CD14-positive monocyte (primary cell): ENCODE data around the gene RPTOR. TPM values are rescaled to one million over a fixed set of nuclear protein-coding genes. Genes with fewer than 3 reads are reported as not detected.

ENCODE experiments used
- DNase-seq, 3 donors: peaks; one replicate each; pipeline ENCODE4 v3.0.0-alpha.2; 2011 to 2022
- H2AFZ ChIP-seq: 2 replicates; pipeline ENCODE4 v1.6.0; 2012; ENCODE audit warnings: mild to moderate bottlenecking, low read depth, low read length, inconsistent platforms; ENCODE audit not compliant: insufficient read depth, poor library complexity, severe bottlenecking
- H3K27ac ChIP-seq, 2 donors: 1 replicate in 1 of 2; 2 replicates in 1 of 2; pipeline ENCODE4 v1.5.1; 2012 to 2013; ENCODE audit warnings: low read length in 2 of 2, control low read depth in 1 of 2, inconsistent platforms in 1 of 2, low read depth in 1 of 2, mild to moderate bottlenecking in 1 of 2
- H3K27me3 ChIP-seq, 2 donors: one replicate each; pipeline versions ENCODE4 v1.6.0 to v1.6.1; 2011 to 2013; ENCODE audit warnings: low read length in 2 of 2; ENCODE audit not compliant: control insufficient read depth in 2 of 2, insufficient read depth in 2 of 2
- H3K36me3 ChIP-seq, 2 donors: replicated peaks in 1 of 2; 1 replicate in 1 of 2; 2 replicates in 1 of 2; pipeline versions ENCODE4 v1.5.1 to v1.6.1; 2012 to 2013; ENCODE audit warnings: low read length in 2 of 2, control low read depth in 1 of 2, inconsistent platforms in 1 of 2, mild to moderate bottlenecking in 1 of 2; ENCODE audit not compliant: insufficient read depth in 2 of 2, control insufficient read depth in 1 of 2
- H3K4me1 ChIP-seq, 2 donors: 1 replicate in 1 of 2; 2 replicates in 1 of 2; pipeline versions ENCODE4 v1.5.1 to v1.6.1; 2012 to 2013; ENCODE audit warnings: low read length in 2 of 2, control low read depth in 1 of 2, inconsistent platforms in 1 of 2, mild to moderate bottlenecking in 1 of 2, moderate library complexity in 1 of 2; ENCODE audit not compliant: insufficient read depth in 2 of 2, control insufficient read depth in 1 of 2
- H3K4me2 ChIP-seq: replicated peaks from 2 replicates; pipeline ENCODE3; 2012; ENCODE audit warnings: low read length, moderate library complexity, mild to moderate bottlenecking; ENCODE audit not compliant: poor library complexity, severe bottlenecking; ENCODE audit errors: extremely low read depth
- H3K4me3 ChIP-seq, 3 experiments: fragments of 200-600 bp in 1 of 3; sonication (generic) in 1 of 3; replicated peaks in 1 of 3; 1 replicate in 2 of 3; 2 replicates in 1 of 3; pipeline ENCODE4 v1.5.1; 2011 to 2013; ENCODE audit warnings: low read length in 3 of 3, mild to moderate bottlenecking in 3 of 3, control low read depth in 2 of 3, low read depth in 2 of 3, inconsistent platforms in 1 of 3, moderate library complexity in 1 of 3
- H3K79me2 ChIP-seq: 2 replicates; pipeline ENCODE4 v1.6.0; 2012; ENCODE audit warnings: mild to moderate bottlenecking, control low read depth, inconsistent platforms, low read length, moderate library complexity; ENCODE audit not compliant: insufficient read depth
- H3K9ac ChIP-seq: 2 replicates; pipeline ENCODE4 v1.6.0; 2017; ENCODE audit warnings: low read length, mild to moderate bottlenecking; ENCODE audit not compliant: insufficient read depth, poor library complexity, severe bottlenecking
- H3K9me3 ChIP-seq, 2 donors: replicated peaks in 1 of 2; 1 replicate in 1 of 2; 2 replicates in 1 of 2; pipeline versions ENCODE4 v1.5.1 to v1.6.1; 2012 to 2013; ENCODE audit warnings: low read length in 2 of 2, control low read depth in 1 of 2; ENCODE audit not compliant: control insufficient read depth in 1 of 2, insufficient read depth in 1 of 2
- H4K20me1 ChIP-seq: 2 replicates; pipeline ENCODE4 v1.6.0; 2012; ENCODE audit warnings: mild to moderate bottlenecking, low read length, control low read depth, moderate library complexity; ENCODE audit not compliant: insufficient read depth
- H3K27ac Mint-ChIP-seq, 7 donors: one replicate each; pipeline ENCODE4 v1.8.0; 2020; ENCODE audit warnings: mild to moderate bottlenecking in 7 of 7, mixed read lengths in 7 of 7, moderate library complexity in 6 of 7, inconsistent platforms in 2 of 7
- H3K27me3 Mint-ChIP-seq, 3 donors: one replicate each; pipeline ENCODE4 v1.8.0; 2021 to 2022; ENCODE audit warnings: low read depth in 3 of 3, mild to moderate bottlenecking in 3 of 3, mixed read lengths in 3 of 3, moderate library complexity in 3 of 3, inconsistent platforms in 1 of 3
- H3K36me3 Mint-ChIP-seq, 2 donors: one replicate each; pipeline ENCODE4 v1.8.0; 2020; ENCODE audit warnings: mixed read lengths in 2 of 2, inconsistent platforms in 1 of 2, mild to moderate bottlenecking in 1 of 2
- H3K4me1 Mint-ChIP-seq: one replicate; pipeline ENCODE4 v1.8.0; 2020; ENCODE audit warnings: mild to moderate bottlenecking, mixed read lengths
- H3K4me3 Mint-ChIP-seq, 2 donors: one replicate each; pipeline ENCODE4 v1.8.0; 2020; ENCODE audit warnings: mild to moderate bottlenecking in 2 of 2, mixed read lengths in 2 of 2, moderate library complexity in 1 of 2
- H3K9me3 Mint-ChIP-seq, 7 donors: one replicate each; pipeline ENCODE4 v1.8.0; 2020 to 2022; ENCODE audit warnings: mixed read lengths in 7 of 7, mild to moderate bottlenecking in 6 of 7, moderate library complexity in 6 of 7, inconsistent platforms in 2 of 7
- WGBS: methylation state at CpG from one replicate; pipeline ENCODE4 v1.1.5; 2013; ENCODE audit warnings: missing lambda C conversion rate; ENCODE audit not compliant: insufficient coverage; 5-methylcytosine and 5-hydroxymethylcytosine counted together
- intact Hi-C, 2 donors: fragments of 100-400 bp; cut with micrococcal nuclease; formaldehyde crosslinking; loops; one replicate each; pipeline versions ENCODE4 v1.15.0 to v1.15.1; 2023
- polyA plus RNA-seq, 3 donors: library from polyadenylated mRNA; depleted of rRNA in 1 of 3; unstranded in 2 of 3; stranded (reverse) in 1 of 3; fragments of 300-500 nt in 2 of 3; fragments of >200 nt in 1 of 3; fragmentation: Illumina TruSeq in 2 of 3; gene quantifications; 1 replicate in 2 of 3; 2 replicates in 1 of 3; pipeline ENCODE4 v1.2.3, GENCODE V29; 2012 to 2021
- TF ChIP-seq, protein P1 (sequence below): fragments of 200-600 bp; IDR thresholded peaks from one replicate; pipeline ENCODE4 v1.8.0; 2022; ENCODE audit warnings: antibody characterized with exemption, mild to moderate bottlenecking

The RPTOR gene
- polyA plus RNA-seq, 3 donors, result 1.1 to 8.7 (median 2.6) TPM

GRCh38 chr17:80807882-80808281 is 263.2 kb downstream of the RPTOR start:
- no peak for DNase-seq
- peaks cover 7 to 9% of the 10 kb centered on the region in 2 donors for H3K9me3 ChIP-seq
- H3K27ac Mint-ChIP-seq, result no peak overlapping the region
- intact Hi-C loops, result no loop called here
- peaks cover 11 to 18% (median 13%) of the 10 kb centered on the region in 7 donors for H3K9me3 Mint-ChIP-seq
- no peaks in the 10 kb centered on the region for H3K4me1 ChIP-seq
- H3K4me2 ChIP-seq, result no peak overlapping the region
- peaks cover 28 to 30% of the 10 kb centered on the region in 2 donors for H3K36me3 Mint-ChIP-seq
- H3K4me1 Mint-ChIP-seq, result peaks cover 6% of the 10 kb centered on the region
- H3K4me3 Mint-ChIP-seq, result no peak overlapping the region
- H3K27ac ChIP-seq, result no peak overlapping the region
- no peak overlapping the region for H3K9ac ChIP-seq
- WGBS, result no CpG with 5 or more reads among the region's 1 CpG
- H4K20me1 ChIP-seq, result no peaks in the 10 kb centered on the region
- H2AFZ ChIP-seq, result no peak overlapping the region
- TF ChIP-seq, protein P1, sequence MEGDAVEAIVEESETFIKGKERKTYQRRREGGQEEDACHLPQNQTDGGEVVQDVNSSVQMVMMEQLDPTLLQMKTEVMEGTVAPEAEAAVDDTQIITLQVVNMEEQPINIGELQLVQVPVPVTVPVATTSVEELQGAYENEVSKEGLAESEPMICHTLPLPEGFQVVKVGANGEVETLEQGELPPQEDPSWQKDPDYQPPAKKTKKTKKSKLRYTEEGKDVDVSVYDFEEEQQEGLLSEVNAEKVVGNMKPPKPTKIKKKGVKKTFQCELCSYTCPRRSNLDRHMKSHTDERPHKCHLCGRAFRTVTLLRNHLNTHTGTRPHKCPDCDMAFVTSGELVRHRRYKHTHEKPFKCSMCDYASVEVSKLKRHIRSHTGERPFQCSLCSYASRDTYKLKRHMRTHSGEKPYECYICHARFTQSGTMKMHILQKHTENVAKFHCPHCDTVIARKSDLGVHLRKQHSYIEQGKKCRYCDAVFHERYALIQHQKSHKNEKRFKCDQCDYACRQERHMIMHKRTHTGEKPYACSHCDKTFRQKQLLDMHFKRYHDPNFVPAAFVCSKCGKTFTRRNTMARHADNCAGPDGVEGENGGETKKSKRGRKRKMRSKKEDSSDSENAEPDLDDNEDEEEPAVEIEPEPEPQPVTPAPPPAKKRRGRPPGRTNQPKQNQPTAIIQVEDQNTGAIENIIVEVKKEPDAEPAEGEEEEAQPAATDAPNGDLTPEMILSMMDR, result no peak
- no peaks in the 10 kb centered on the region for H3K79me2 ChIP-seq
- H3K27me3 ChIP-seq, result no peaks in the 10 kb centered on the region
- H3K4me3 ChIP-seq, result no peak overlapping the region
- H3K36me3 ChIP-seq, result peaks cover 6 to 17% of the 10 kb centered on the region in 2 donors
- H3K27me3 Mint-ChIP-seq, result no peaks in the 10 kb centered on the region

- H3K79me2 ChIP-seq, result no peaks in the 10 kb centered on the region
- no peak overlapping the region for H2AFZ ChIP-seq
- H3K27me3 ChIP-seq, result no peaks in the 10 kb centered on the region
- no peaks in the 10 kb centered on the region for H3K4me1 ChIP-seq
- H3K36me3 ChIP-seq, result peaks cover 6 to 22% of the 10 kb centered on the region in 2 donors
- no peak overlapping the region for H3K4me3 Mint-ChIP-seq
- intact Hi-C loops, result no loop called here
- peaks cover 0 to 3% (median 0%) of the 10 kb centered on the region in 3 donors for H3K27me3 Mint-ChIP-seq
- no peak overlapping the region for H3K4me3 ChIP-seq
- no peaks in the 10 kb centered on the region for H4K20me1 ChIP-seq
- H3K27ac Mint-ChIP-seq, result peak overlapping the region in 1 of 7 donors; percentile 85
- peaks cover 9 to 15% (median 11%) of the 10 kb centered on the region in 7 donors for H3K9me3 Mint-ChIP-seq
- DNase-seq, result no peak
- no peak overlapping the region for H3K4me2 ChIP-seq
- TF ChIP-seq, protein P1, result no peak
- WGBS, result 80% methylated on average over 15 of the region's 21 CpGs
- peaks cover 7 to 9% of the 10 kb centered on the region in 2 donors for H3K9me3 ChIP-seq
- peaks cover 6% of the 10 kb centered on the region for H3K4me1 Mint-ChIP-seq
- no peak overlapping the region for H3K9ac ChIP-seq
- H3K36me3 Mint-ChIP-seq, result peaks cover 32 to 37% of the 10 kb centered on the region in 2 donors
- H3K27ac ChIP-seq, result no peak overlapping the region
These were observed 266.8 kb downstream of the RPTOR start for GRCh38 chr17:80811181-80812105.
